ENCODE measurements around the gene ATXN2.
"Not testable (repeated sequence)": the region's sequence is repeated elsewhere in the genome, so short reads cannot be mapped to it uniquely, and the experiment has no call there.

ATXN2 gene

DNA sequence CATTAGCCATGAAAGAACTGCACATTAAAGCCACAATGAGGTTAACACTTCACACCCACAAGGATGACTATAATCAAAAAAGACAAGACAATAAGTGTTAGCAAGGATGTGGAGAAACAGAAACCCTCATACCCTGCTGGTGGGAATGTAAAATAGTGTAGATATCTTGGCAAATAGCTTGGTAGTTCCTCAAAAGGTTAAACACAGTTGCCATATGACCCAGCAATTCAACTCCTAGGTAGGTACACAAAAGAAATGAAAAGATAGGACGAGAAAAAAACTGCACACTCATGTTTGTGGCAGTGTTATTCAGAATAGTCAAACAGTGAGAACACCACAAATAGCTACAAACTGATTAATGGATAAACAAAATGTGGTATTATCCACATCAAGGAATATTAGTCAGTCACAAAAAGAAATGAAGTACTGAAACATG, 93.5 kb downstream of the ATXN2 start:
- TF ChIP-seq, protein P1, sequence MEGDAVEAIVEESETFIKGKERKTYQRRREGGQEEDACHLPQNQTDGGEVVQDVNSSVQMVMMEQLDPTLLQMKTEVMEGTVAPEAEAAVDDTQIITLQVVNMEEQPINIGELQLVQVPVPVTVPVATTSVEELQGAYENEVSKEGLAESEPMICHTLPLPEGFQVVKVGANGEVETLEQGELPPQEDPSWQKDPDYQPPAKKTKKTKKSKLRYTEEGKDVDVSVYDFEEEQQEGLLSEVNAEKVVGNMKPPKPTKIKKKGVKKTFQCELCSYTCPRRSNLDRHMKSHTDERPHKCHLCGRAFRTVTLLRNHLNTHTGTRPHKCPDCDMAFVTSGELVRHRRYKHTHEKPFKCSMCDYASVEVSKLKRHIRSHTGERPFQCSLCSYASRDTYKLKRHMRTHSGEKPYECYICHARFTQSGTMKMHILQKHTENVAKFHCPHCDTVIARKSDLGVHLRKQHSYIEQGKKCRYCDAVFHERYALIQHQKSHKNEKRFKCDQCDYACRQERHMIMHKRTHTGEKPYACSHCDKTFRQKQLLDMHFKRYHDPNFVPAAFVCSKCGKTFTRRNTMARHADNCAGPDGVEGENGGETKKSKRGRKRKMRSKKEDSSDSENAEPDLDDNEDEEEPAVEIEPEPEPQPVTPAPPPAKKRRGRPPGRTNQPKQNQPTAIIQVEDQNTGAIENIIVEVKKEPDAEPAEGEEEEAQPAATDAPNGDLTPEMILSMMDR (IDR thresholded peaks at IDR 0.05; ENCODE audit: low read depth, low read length, missing control alignments), result no peak
- DNase-seq (ENCODE audit: low read depth), result no peak
- in situ Hi-C loops (cut with HindIII; ENCODE audit: low sequenced_read_pairs), result no loop called here
- no peak overlapping the region for H3K4me3 ChIP-seq (ENCODE audit: low read depth, low read length)

DNA sequence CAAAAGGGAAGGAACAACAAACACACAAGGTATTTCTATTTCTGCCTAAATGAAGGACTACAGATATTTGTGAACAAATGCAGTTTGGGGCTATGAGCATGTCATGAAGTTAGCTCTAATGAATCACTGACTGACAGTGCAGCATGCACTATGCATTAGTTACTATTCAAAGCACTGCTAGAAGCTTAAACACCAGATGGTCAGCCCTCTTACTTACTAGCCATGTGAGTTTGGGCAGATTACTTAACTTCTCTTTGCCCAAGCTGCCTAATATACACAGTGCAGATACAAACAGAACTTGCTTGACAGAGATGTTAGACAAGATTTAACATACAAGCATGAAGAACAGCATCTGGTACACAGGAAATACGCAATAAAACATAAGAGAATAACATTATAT, 96.0 kb downstream of the ATXN2 start:
- in situ Hi-C loops (cut with HindIII; ENCODE audit: low sequenced_read_pairs), result no loop called here
- H3K4me3 ChIP-seq (ENCODE audit: low read depth, low read length), result no peak overlapping the region
- TF ChIP-seq, protein P1 (IDR thresholded peaks at IDR 0.05; ENCODE audit: low read depth, low read length, missing control alignments), result no peak
- DNase-seq (ENCODE audit: low read depth), result no peak

GRCh38 chr12:111494676-111495075, 104.4 kb downstream of the ATXN2 start:
- in situ Hi-C loops (cut with HindIII; ENCODE audit: low sequenced_read_pairs), result no loop called here
- no peak overlapping the region for H3K4me3 ChIP-seq (ENCODE audit: low read depth, low read length)
- TF ChIP-seq, protein P1 (IDR thresholded peaks at IDR 0.05; ENCODE audit: low read depth, low read length, missing control alignments), result no peak
- no peak for DNase-seq (ENCODE audit: low read depth)

GRCh38 chr12:111492979-111493378, 106.1 kb downstream of the ATXN2 start:
- in situ Hi-C loops (cut with HindIII; ENCODE audit: low sequenced_read_pairs); H3K4me3 ChIP-seq (ENCODE audit: low read depth, low read length); DNase-seq (ENCODE audit: low read depth): not testable (repeated sequence)

DNA sequence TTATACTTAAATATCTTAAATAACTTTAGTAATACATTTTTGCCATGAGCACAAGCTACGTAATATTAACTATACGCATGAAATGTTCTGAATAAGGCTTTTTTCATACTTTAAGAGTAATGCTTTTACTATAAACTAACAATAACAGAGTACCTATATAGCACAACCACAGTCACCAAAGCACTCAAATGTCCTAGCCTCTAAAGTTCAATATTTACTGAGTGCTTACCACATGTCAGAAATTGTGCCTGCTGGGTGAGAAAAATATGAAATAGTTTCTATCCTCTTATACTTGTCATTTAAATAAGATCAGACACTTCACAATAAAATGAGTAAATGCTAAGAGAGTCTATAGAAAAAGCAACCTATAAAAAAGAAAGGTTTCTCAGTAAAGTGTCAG, 110.3 kb downstream of the ATXN2 start:
- TF ChIP-seq, protein P1 (IDR thresholded peaks at IDR 0.05; ENCODE audit: low read depth, low read length, missing control alignments), result no peak
- no peak overlapping the region for H3K4me3 ChIP-seq (ENCODE audit: low read depth, low read length)
- in situ Hi-C loops (cut with HindIII; ENCODE audit: low sequenced_read_pairs), result no loop called here
- DNase-seq (ENCODE audit: low read depth), result no peak

DNA sequence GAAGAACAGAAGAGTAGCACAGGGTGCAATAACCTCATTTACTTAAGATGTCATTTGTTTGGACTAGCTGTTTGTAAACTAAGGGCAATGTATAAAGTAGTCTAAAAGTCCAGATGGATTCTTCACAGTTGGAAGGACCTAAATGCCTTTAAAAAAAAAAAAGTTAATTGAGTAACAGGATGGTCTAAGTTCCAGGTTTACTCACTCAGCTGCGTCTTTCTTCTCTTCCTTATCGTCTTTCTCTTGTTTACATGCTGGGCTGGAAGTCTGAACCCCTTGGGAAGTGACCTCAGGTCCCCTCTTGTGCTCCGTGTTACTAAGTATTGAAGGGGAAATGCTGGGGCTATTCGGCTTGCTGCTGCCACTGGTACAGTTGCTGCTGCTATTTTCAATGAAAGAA, 110.8 kb downstream of the ATXN2 start:
- TF ChIP-seq, protein P1 (IDR thresholded peaks at IDR 0.05; ENCODE audit: low read depth, low read length, missing control alignments), result no peak
- no peak for DNase-seq (ENCODE audit: low read depth)
- no peak overlapping the region for H3K4me3 ChIP-seq (ENCODE audit: low read depth, low read length)
- in situ Hi-C loops (cut with HindIII; ENCODE audit: low sequenced_read_pairs), result no loop called here

- TF ChIP-seq, protein P1 (IDR thresholded peaks at IDR 0.05; ENCODE audit: low read depth, low read length, missing control alignments), result peak; percentile 2
- DNase-seq (ENCODE audit: low read depth), result no peak
- in situ Hi-C loops (cut with HindIII; ENCODE audit: low sequenced_read_pairs), result no loop called here
- H3K4me3 ChIP-seq (ENCODE audit: low read depth, low read length), result no peak overlapping the region
Measured at GRCh38 chr12:111482462-111482861, 116.7 kb downstream of the ATXN2 start.
